ENCODE results near the gene DCN.
A peak's percentile ranks its signal among the peaks of the same experiment; 100 is the strongest.

Gene DCN

GRCh38 chr12:91185421-91185820 lies 2.8 kb upstream of the DCN start:
- no peak for DNase-seq

DNA sequence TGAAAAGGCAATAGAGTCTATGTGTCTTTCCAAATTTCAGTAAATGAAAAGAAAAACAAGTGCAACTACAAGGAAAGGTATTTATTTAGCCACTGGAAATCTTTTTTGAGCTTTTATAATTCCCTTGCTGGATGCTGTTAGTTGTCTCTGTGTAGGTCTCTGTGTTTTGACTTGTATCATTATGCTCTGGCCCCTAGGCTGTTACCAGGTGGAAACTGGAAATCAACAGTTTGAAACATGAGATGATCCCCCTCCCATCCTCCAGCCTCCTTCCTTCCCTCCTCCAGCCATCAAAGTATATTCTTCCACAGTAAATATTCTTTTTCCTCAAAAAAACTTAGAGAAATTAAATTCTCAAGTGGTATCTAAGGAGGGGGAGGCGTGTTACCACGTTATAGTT lies 934 bp upstream of the DCN start:
- no peak for DNase-seq

DNA sequence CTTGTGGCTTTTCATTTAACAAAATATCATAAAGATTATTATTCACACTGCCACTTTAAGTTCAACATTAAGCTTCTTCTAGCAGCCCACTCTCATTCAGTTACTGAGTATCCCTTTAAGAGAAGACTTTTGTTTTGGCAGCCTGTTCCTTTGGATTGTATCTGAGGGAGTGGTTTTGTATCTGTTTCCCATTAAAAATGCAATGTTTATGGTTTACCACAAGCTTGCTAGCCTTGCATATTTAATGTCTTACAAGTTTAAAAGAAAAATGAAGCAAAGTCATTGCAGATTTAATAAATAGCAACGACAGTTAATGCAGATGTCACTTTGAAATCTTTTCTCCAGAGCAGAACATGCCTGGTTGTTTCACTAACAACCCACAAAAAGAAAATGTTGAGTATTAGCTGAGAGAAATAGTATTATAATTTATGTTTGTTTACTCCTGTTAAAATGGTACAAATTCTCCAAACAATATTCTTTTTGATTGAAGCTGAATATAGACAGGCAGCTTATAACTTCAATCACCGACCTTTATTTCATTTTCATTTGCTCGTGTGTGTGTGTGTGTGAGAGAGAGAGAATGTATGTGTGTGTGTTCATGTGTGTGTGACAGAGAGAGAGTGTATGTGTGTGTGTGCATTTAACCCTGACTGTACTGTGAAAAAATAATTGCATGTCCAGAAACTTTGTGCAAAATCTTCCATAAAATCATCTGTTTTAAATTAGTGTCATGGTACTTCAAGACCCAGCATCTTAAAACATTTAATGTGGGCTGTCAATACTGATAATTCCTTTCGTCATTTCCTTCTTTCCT lies 1.8 kb downstream of the DCN start:
- no peak for DNase-seq

- no peak for DNase-seq
Measured at GRCh38 chr12:91179966-91180561, 2.6 kb downstream of the DCN start.

GRCh38 chr12:91179315-91179714 lies 3.3 kb downstream of the DCN start:
- DNase-seq, result no peak

- no peak for DNase-seq
Measured at GRCh38 chr12:91178781-91179180, 3.8 kb downstream of the DCN start.

GRCh38 chr12:91178139-91178561 lies 4.5 kb downstream of the DCN start:
- peak in 1 of 2 experiments; percentile 20 for DNase-seq

DNA sequence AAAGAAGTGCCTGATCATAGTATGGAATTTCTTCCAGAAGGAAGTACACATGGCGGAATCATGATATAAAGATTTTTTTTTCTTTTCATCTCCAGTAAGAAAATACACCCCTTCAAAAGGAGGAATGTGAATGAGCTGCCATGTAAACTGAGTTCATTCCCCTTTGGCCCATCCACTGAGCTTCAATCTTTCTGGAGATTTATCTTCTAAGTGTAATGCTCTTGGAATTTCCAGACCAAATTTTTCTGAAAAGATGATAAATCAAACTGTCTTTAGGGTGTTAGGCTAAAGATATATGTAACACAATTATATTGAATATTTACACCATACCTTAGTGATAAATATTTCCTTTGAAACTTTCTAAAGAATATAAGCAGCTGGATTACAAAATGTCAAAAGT lies 5.2 kb downstream of the DCN start:
- DNase-seq, result no peak

DNA sequence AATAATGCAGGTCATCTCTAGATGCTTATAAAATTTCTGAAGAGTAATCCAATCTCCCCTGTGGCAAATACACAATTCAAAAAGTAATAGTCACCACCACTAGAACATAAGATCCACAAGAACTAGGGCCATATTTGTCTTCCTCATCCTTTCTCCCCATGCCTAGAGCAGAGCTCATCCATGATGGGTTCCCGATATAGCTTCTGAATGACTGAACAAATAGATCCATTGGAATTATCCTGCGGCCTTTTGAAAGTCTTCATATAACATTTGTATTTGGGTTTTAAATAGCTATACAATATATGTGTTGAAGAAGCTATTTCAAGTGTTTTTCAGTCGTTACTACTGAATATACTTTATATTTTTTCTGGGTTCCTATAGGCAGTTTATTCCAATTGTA lies 5.7 kb downstream of the DCN start:
- no peak for DNase-seq

- no peak for DNase-seq
Measured at GRCh38 chr12:91176358-91176757, 6.3 kb downstream of the DCN start.

- DNase-seq, result no peak
Measured at GRCh38 chr12:91173124-91173523, 9.5 kb downstream of the DCN start.

GRCh38 chr12:91172096-91172495 lies 10.5 kb downstream of the DCN start:
- DNase-seq, result no peak

- DNase-seq, result peak; percentile 70 to 92
Measured at GRCh38 chr12:91171476-91171875, 11.1 kb downstream of the DCN start.

DNA sequence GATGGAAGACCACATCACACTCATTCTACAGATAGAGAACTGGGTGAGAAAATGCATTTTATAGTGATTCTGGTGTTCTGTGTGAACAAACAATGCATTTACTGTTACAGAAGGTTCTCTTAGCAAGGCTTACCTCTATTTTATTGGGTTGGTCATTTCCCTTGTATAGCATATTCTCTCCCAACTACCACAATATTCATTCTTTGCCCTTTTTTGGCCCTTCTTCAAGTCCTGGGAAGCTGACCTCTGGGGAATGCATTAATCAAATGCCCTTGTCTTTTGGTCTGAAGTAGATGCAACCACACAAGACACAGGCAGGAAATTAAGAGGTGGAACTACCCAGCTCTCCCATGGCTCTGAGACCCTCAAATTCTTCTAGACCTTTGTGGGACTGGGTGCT lies 19.5 kb downstream of the DCN start:
- DNase-seq, result no peak

GRCh38 chr12:91161009-91161408 lies 21.6 kb downstream of the DCN start:
- no peak for DNase-seq

DNA sequence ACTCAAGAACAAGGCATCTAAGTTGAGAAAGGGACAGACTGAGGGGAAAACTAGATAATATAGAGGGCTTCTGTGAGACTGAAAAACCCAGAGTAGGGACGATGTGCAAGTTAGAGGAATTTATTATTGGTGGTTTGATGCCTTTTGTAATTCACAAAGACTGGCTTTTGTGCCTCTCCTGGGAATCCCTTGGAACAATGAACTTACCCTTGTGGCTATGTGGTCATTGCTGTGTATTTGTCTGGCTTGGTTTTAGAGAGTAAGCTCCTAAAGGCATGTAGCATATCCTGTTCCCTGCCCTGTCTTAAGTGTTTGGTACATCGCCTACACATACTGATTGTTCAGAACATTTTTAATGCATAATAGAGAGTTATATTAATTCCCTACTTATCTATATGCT lies 26.6 kb downstream of the DCN start:
- DNase-seq, result no peak

- no peak for DNase-seq
Measured at GRCh38 chr12:91154131-91154530, 28.5 kb downstream of the DCN start.

- no peak for DNase-seq
Measured at GRCh38 chr12:91144053-91144452, 38.6 kb downstream of the DCN start.

DNA sequence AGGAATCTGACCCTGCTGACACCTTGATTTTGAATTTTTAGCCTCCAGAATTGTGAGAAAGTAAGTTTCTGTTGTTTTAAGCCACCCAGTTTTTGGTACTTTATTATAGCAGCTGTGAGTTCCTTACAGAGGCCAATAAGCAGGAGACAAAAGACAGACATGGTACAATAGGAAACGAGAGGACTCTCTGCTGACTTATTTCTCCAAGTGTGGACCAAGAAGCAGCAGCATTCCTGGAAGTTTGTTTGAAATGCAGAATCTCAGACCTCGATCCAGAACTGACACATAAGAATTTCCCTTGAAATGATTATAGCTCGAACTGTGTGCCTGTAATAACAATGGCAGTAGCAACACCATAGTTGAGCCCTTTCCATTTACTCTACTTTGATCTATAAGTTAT lies 39.4 kb downstream of the DCN start:
- DNase-seq, result no peak

DNA sequence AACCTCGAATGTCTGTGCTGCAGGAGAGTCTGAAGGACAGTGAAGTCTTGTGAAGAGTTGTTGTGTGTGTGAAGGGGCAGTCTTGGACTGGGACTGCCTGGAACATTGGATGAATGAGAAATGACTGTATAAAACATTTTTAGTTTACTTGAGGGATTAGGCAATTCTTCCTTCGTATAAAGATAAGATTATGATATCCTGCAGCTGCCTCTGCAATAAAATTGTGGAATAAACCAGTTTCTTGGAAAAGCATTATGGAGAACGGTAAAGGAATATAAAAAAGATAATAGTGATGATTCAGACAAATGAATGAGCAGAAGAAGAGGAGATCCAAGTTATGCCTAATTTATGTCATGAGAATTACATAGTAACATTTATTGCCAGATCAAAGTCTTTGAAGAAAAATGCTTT lies 40.4 kb downstream of the DCN start:
- no peak for DNase-seq

- no peak for DNase-seq
Measured at GRCh38 chr12:91140026-91140931, 42.3 kb downstream of the DCN start.

- DNase-seq, result peak in 1 of 2 experiments; percentile 46
Measured at GRCh38 chr12:91139286-91139685, 43.3 kb downstream of the DCN start.

DNA sequence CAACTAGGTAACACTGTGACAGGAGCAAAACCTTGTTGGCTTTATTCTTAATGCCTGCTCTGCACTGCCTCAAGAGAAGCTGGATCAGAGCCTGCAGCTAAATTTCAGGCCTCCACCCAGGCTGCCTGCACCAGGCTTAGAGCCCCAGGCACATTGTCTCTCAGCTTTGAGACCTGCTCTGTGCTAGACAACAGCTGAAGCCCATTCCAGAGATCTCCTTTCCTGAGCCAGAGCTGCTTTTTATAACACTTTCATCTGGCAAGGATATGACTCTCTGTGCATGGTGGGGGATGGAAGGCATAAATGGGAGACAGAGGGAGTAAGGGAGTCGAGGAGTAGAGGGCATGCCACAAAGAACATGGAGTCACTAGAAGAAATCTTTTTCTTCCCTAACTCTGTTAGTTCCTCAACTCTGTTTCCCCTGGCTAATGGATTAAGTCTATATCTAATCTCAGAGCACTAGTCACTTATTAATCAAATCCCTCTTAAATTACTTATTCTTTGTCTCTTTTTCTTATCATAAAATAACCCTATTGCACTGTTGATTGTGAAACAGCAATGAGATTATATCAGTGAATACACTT lies 44.2 kb downstream of the DCN start:
- DNase-seq, result no peak

Data from NCI-H524 (cell line).